HepG2 (cell line): Measurements from ENCODE around the gene DNPH1. TPM values are rescaled to one million over a fixed set of nuclear protein-coding genes. Genes with fewer than 3 reads are reported as not detected.

Experiments
- EEA1 ChIP-seq: sonication (generic); formaldehyde crosslinking; IDR thresholded peaks from 2 replicates; pipeline ENCODE4 v1.5.1; 2020; ENCODE audit warnings: mild to moderate bottlenecking, missing genetic modification reagents, borderline replicate concordance
- HNF1A ChIP-seq, 2 experiments: sonication (generic) in 1 of 2; formaldehyde crosslinking in 1 of 2; IDR thresholded peaks; 2 replicates each; pipeline versions ENCODE4 v1.4.0 to v1.6.1; 2016 to 2020; ENCODE audit warnings: borderline replicate concordance in 1 of 2, low read depth in 1 of 2, mild to moderate bottlenecking in 1 of 2, missing genetic modification reagents in 1 of 2
- IRX3 ChIP-seq: sonication (generic); formaldehyde crosslinking; IDR thresholded peaks from 2 replicates; pipeline ENCODE4 v1.8.1; 2023; ENCODE audit warnings: mild to moderate bottlenecking, low read depth, missing genetic modification reagents, borderline replicate concordance
- PRDM15 ChIP-seq: sonication (generic); formaldehyde crosslinking; IDR thresholded peaks from 2 replicates; pipeline ENCODE4 v1.4.0; 2020; ENCODE audit warnings: missing genetic modification reagents
- REST ChIP-seq, 2 experiments: IDR thresholded peaks; 2 replicates each; pipeline ENCODE4 v1.6.1; 2011 to 2012; ENCODE audit warnings: low read length in 2 of 2, borderline replicate concordance in 1 of 2, low read depth in 1 of 2, mild to moderate bottlenecking in 1 of 2, moderate library complexity in 1 of 2
- TBX2 ChIP-seq: sonication (generic); formaldehyde crosslinking; IDR thresholded peaks from 2 replicates; pipeline ENCODE4 v1.5.0; 2020; ENCODE audit warnings: missing genetic modification reagents, mild to moderate bottlenecking, borderline replicate concordance
- ZFP41 ChIP-seq: sonication (generic); formaldehyde crosslinking; IDR thresholded peaks from 2 replicates; pipeline ENCODE4 v1.4.0; 2020; ENCODE audit warnings: mild to moderate bottlenecking, missing genetic modification reagents, borderline replicate concordance
- ZFX ChIP-seq: sonication (generic); formaldehyde crosslinking; IDR thresholded peaks from 2 replicates; pipeline ENCODE4 v1.4.0; 2020; ENCODE audit warnings: mild to moderate bottlenecking, low read depth, missing genetic modification reagents, moderate library complexity
- ZNF256 ChIP-seq: sonication (generic); formaldehyde crosslinking; conservative IDR thresholded peaks from 2 replicates; pipeline ENCODE4 v1.4.0; 2020; ENCODE audit warnings: missing genetic modification reagents
- ZNF282 ChIP-seq: fragments of 450-650 bp; IDR thresholded peaks from 2 replicates; pipeline ENCODE4 v1.6.1; 2018; ENCODE audit not compliant: partially characterized antibody
- ZNF441 ChIP-seq: sonication (generic); formaldehyde crosslinking; IDR thresholded peaks from 2 replicates; pipeline ENCODE4 v1.7.0; 2021; ENCODE audit warnings: missing genetic modification reagents, borderline replicate concordance
- ZNF557 ChIP-seq: sonication (generic); formaldehyde crosslinking; IDR thresholded peaks from 2 replicates; pipeline ENCODE4 v1.4.0; 2020; ENCODE audit warnings: missing genetic modification reagents
- polyA plus RNA-seq, 8 experiments: library from polyadenylated mRNA; depleted of rRNA in 3 of 8; stranded (reverse) in 7 of 8; unstranded in 1 of 8; fragments of >200 nt; fragmentation: Illumina TruSeq in 4 of 8; extraction: Trizol in 4 of 8; gene quantifications; 2 replicates each; pipeline versions ENCODE4 v1.2.1 to v1.2.3, GENCODE V29; 2011 to 2016; ENCODE audit warnings: low read depth in 4 of 8, missing spikeins in 1 of 8, mixed read lengths in 1 of 8; ENCODE audit not compliant: insufficient read depth in 1 of 8
- total RNA-seq, 5 experiments: library from RNA; depleted of rRNA; stranded (reverse); fragments of >200 nt; fragmentation: Illumina TruSeq; extraction: Trizol; gene quantifications; 2 replicates each; pipeline ENCODE4 v1.2.3, GENCODE V29; 2016; ENCODE audit warnings: low read depth in 1 of 5

DNPH1 gene
- total and polyA plus RNA-seq, 2 of the 13 experiments (the other 11 are each of a cell fraction or from before 2014, with no cell fraction given) = 56.5 to 75.1 TPM

- TF ChIP-seq TBX2 (CRISPR knock-in tag) = peak; percentile 91
- TF ChIP-seq ZNF441 = no peak
- TF ChIP-seq PRDM15 (CRISPR knock-in tag) = no peak; the same call in 1 of the 2 replicates
- no peak for TF ChIP-seq ZNF282
- TF ChIP-seq HNF1A (IDR thresholded peaks at IDR 0.05; ENCODE audit: low read depth) = no peak
- peak; percentile 77; the same call in 1 of the 2 replicates for TF ChIP-seq HNF1A (CRISPR knock-in tag; IDR thresholded peaks at IDR 0.05; ENCODE audit: borderline replicate concordance)
- TF ChIP-seq ZNF557 (CRISPR knock-in tag) = peak; percentile 83; the same call in 1 of the 2 replicates
- TF ChIP-seq ZFX (CRISPR knock-in tag) = peak; percentile 86
- 0 out of 2 replicates have a peak, but pooled peaks have one; percentile 48 for TF ChIP-seq ZNF256 (CRISPR knock-in tag)
- no peak for TF ChIP-seq ZFP41 (CRISPR knock-in tag)
- no peak for TF ChIP-seq IRX3 (CRISPR knock-in tag)
- peak; percentile 80; the same call in 1 of the 2 replicates for TF ChIP-seq EEA1 (CRISPR knock-in tag)
- TF ChIP-seq REST (IDR thresholded peaks at IDR 0.05; ENCODE audit: borderline replicate concordance in 1 of 2, low read depth in 1 of 2, low read length in 2 of 2) = peak in 1 of 2 experiments; percentile 47; a peak in 1 of 4 replicates
These were observed 47.1 kb downstream of the DNPH1 start, which contains the start of gene CUL9 (continued) for GRCh38 chr6:43181942-43182860.
